Endothelial cell of coronary artery (primary cell): ENCODE measurements around the gene APOA1. TPM values are rescaled to one million over a fixed set of nuclear protein-coding genes. Genes with fewer than 3 reads are reported as not detected.

Experiments
- total RNA-seq: library from RNA; depleted of rRNA; stranded (reverse); fragments of >200 nt; gene quantifications from 2 replicates; pipeline ENCODE4 v1.2.3, GENCODE V29; 2014

Gene APOA1
- total RNA-seq: 0.09 and 0.19 TPM in 2 replicates

DNA sequence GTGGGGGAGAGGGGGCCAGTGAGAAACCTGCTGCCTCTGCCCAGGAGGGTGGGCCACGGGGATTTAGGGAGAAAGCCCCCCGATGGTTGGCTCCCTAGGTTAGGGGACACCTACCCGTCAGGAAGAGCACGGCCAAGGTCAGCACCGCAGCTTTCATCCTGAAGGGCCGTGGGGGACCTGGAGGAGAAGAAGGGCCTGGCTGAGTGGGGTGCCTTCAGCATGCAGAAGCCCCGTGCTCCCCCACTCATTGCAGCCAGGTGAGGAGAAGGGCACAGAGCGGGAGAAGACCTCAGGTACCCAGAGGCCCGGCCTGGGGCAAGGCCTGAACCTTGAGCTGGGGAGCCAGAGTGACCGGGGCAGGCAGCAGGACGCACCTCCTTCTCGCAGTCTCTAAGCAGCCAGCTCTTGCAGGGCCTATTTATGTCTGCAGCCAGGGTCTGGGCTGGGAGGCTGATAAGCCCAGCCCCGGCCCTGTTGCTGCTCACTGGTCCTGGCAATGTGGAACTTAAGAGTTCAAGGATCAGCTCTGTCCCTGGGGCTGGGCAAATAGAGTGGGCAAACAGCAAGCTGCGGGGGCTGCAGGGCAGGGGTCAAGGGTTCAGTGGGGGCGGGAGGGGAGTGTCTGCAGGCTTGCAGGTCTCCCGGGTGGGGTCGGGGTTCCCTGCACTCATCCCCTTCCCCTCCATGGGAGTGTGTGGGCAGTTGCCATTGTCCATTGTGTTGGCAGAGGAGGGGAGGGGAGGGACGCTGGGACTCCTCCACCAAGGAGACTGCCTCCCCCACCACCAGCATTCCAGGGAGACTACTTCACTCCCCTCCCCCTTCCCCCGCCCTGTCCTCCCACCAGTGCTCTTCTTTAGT is at the start of gene APOA1:
Gene APOA1 (minus strand): TSS at position 392 of the 861 bp plus-strand sequence. CDS start 235 bp downstream, at position 157.

DNA sequence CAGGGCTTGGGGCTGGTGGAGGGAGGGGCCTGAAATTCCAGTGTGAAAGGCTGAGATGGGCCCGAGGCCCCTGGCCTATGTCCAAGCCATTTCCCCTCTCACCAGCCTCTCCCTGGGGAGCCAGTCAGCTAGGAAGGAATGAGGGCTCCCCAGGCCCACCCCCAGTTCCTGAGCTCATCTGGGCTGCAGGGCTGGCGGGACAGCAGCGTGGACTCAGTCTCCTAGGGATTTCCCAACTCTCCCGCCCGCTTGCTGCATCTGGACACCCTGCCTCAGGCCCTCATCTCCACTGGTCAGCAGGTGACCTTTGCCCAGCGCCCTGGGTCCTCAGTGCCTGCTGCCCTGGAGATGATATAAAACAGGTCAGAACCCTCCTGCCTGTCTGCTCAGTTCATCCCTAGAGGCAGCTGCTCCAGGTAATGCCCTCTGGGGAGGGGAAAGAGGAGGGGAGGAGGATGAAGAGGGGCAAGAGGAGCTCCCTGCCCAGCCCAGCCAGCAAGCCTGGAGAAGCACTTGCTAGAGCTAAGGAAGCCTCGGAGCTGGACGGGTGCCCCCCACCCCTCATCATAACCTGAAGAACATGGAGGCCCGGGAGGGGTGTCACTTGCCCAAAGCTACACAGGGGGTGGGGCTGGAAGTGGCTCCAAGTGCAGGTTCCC is 7.8 kb downstream of the APOA1 start, which contains the start of gene APOC3:
Gene APOC3 (plus strand): TSS at position 383 of the 659 bp plus-strand sequence. CDS start 676 bp downstream, outside the sequence.

DNA sequence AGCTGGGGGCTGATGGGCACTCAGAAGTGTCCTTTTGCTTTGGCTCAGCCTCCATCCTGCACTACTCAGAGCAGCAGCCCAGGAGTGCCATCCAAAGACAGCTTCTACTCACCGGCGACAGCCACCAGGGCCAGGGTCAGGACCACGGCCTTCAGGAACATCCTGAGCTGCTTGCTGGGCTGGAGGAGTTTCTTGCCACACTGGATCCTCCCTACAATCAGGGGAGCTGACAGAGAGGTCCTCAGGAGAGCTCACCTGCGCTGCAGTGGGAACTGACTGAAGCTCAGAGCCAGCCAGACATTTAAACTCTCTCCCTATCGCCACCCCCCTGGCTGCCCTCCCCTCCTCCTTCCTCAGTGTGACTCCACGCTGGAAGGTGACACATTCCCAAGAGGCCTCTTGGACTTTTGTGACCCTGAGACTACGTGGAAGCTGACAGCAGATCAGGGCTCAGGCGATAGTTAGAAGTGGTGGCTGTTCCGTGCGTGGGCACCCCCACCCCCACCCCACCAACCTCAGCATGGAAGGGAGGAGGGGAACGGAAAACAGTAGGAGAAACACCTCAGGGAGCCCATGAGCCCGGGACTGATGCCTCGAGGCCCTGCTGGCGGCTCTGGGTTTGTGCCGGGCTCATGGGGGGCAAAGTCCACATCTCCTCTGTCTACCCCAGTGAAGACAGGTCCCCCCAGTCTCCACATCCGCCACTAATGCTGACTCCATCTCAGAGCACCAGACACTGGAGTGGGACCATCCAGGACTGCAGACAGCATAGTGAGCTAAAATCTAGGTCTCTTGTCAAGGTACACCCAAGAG is 14.2 kb downstream of the APOA1 start, which contains the start of gene APOA4:
Gene APOA4 (minus strand): TSS at position 274 of the 813 bp plus-strand sequence. CDS start 113 bp downstream, at position 161.

GRCh38 chr11:116791813-116792143 is 45.6 kb downstream of the APOA1 start, which contains the start of gene APOA5:
Gene APOA5 (minus strand): TSS chr11:116791879. CDS start chr11:116791860, 19 bp downstream.

GRCh38 chr11:116787786-116788486 is 49.5 kb downstream of the APOA1 start, which contains the start of gene ZPR1:
Gene ZPR1 (minus strand): TSS chr11:116788023. CDS start chr11:116787990, 33 bp downstream.

Other genes with a start within 250 kb of the APOA1 start
- 15.2 and 16.4 TPM in 2 replicates for gene BUD13, start 64.6 kb downstream of the APOA1 start, total RNA-seq
- 39.2 and 47.4 TPM in 2 replicates for gene ZPR1, start 49.6 kb downstream of the APOA1 start, total RNA-seq
- gene APOA5, start 45.7 kb downstream of the APOA1 start, total RNA-seq: not detected in 2 replicates
- gene APOA4, start 14.3 kb downstream of the APOA1 start, total RNA-seq: not detected in 2 replicates
- gene APOC3, start 7.7 kb downstream of the APOA1 start, total RNA-seq: not detected in 2 replicates